ENCODE data around the gene ABCF2.
A peak's percentile ranks its signal among the peaks of the same experiment; 100 is the strongest.

ABCF2 gene

GRCh38 chr7:151174246-151175046 is 52.6 kb downstream of the ABCF2 start:
- no peak for DNase-seq (ENCODE audit: low spot score)

DNA sequence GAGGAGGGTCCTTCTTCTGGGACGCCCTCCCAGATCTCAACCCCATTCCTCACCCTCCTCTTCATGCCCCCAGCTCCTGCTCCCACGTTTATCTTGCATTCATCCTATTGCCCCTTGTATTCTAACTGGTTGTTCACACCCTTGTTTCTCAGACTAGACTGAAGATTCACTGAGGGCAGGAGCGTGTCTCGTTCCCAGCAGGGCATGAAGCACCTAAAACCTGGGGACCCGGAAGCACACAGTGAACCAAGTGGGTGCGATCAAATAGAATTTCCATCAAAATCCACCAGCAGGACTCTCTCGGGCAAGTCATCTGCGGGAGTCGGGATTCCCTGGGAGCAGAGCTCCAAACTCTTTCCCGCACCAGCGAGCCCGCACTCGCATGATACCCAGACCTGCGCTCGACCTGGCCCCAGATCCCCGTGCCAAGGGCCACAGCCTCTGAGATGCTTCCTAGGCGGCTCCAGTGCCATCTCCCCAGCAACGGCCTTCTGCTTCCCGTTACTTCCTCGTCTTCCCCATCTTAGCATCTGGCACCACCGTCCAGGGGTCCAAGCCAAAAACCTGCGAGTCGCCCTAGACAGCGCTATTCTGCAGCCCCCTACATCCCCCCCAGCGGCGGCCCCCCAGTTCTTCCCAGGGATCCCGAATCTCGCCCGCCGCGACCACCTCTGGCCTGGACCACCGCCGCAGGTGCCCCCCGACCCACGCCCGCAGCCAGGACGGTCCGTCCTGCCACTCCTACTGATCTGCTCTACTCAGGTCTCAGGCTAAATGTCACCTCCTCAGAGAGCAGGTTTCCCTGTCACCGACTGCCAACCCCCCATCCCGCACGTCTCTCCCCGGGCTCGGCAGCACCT is 53.4 kb downstream of the ABCF2 start:
- DNase-seq (ENCODE audit: low spot score) = no peak

DNA sequence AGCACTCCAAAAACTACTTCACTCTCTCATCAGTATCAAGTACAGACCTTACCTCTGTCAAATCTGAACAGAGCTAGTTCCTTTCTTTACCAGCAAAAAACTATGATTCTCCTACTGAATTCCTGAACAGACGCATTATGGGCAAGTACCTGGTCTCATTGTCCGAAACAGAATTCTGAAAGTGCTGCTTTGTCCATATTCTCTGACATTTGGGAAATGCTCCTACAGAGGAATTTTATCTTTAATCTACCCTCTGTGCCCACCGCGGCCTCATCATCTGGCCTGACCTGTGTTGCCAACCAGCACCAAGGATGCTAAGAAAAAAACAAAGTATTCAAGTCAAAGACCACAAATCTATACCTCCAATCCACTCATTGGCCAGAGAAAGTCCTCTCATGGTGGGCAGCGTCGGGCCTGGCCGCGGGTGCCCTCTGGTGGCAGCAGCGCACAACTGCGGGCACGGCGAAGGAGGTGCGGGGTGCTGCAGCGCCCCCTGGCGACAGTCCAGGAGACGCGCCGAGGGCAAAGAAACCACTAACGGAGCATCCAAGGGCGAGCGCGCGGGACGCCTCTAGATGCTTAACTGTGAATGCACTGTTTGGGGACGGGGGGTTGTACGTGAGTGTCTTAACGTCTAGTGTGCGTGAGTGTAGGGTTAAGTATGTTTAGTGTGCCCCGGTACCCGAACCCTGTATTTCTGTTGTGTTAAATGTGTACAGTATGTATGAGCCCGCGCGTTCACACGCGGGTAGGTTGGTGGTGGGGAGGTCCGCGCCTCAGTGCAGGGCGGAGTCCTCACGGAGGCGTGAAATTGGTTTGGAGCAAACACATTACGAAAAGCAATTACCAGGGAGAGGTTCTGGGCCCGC is 54.5 kb downstream of the ABCF2 start:
- DNase-seq (ENCODE audit: low spot score) = peak; percentile 94

GRCh38 chr7:151168787-151169162 is 58.2 kb downstream of the ABCF2 start:
- DNase-seq (ENCODE audit: low spot score) = no peak

- peak; percentile 88 for DNase-seq (ENCODE audit: low spot score)
Observed at GRCh38 chr7:151168003-151168786, 58.8 kb downstream of the ABCF2 start.

DNA sequence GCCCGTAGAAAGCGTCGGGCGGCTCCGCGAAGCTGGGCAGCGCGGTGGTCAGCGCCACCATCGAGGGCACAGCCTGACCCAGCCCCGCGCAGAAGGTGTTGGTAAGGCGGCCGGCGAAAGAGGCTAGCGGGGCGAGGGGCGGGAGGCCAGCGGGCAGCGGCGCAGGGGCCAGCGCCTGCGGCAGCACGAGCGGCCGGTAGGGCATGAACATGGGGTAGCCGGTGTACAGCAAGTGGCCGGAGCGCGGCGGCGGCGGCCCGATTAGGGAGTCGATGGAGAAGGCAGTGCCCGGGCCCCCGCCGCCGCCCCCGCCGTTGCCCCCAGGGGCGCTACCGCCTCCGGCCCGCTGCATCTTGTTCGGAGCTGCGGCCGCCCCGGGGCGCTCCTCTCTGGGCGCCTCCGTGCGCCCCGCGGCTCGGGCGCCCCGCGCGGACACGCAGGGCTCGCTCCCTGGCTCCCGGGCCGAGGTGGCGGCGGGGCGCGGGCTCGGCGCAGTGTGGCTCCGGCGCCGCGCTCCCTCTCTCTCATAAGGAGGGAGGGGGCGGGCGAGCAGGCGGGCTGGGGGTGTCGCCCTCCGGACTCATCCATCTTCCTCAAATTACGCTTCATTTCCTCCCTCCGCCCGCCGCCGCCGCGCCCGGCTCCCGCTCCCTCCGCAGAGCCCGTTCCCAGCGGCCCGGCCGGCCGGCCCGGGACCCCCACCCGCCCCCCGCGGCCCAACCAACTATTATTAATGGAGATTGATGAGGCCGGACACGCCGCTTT is 59.6 kb downstream of the ABCF2 start, which contains the start of gene GBX1:
Gene GBX1, minus strand, starts transcription at position 498 of the 765 bp plus-strand sequence. Its CDS starts 146 bp downstream, at position 352.
- peak; percentile 76 for DNase-seq (ENCODE audit: low spot score)

DNA sequence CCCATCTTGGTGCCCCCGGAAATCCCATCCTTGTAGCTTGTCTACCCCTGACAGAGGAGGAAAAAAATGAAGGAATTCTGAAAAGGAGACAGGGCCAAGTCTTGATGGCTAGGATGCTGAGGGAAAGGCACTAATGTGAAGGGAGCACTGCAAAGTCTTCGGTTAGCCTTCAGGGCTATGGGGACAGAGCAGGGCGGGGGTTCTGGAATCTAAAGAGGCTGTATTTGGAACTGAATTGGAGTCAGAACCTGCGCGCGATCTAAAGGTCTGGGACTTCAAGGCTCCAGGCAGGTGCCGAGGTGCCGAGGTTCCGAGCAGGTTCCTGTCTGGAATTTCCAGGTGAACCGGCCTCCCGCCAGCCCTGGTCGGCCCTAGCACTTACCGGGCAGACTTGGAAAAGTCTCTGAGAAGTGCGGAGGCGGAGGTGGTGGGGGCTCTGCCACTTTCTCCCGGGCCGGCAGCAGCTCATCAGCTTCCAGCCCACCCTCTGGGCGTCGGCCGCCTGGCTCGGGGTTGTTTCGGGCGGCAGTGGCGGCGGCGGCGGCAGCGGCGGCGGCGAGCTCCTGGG is 60.3 kb downstream of the ABCF2 start:
- DNase-seq (ENCODE audit: low spot score) = no peak
